ENCODE data around the gene BEX1.

GRCh38 chrX:103100484-103100883 is 36.5 kb upstream of the BEX1 start:
- TF ChIP-seq CTCF (IDR thresholded peaks at IDR 0.05) (no peak), POLR2AphosphoS5 (IDR thresholded peaks at IDR 0.05) (no peak)

All from stomach (tissue), 4 donors.